Breast epithelium (tissue), 3 donors: Measurements from ENCODE around the gene CACNB2.

Source experiments
- POLR2A ChIP-seq: fragments of 450-650 bp; IDR thresholded peaks from one replicate; pipeline ENCODE4 v1.6.1; 2016; ENCODE audit warnings: antibody characterized with exemption, mild to moderate bottlenecking, moderate library complexity
- POLR2AphosphoS5 ChIP-seq, 3 donors: sonication (generic); formaldehyde crosslinking; IDR thresholded peaks; one replicate each; pipeline ENCODE4 v1.6.1; 2017; ENCODE audit warnings: antibody characterized with exemption in 3 of 3
- TF ChIP-seq, protein P1 (sequence below), 3 donors: fragments of 450-650 bp; IDR thresholded peaks; one replicate each; pipeline ENCODE4 v1.5.1; 2016 to 2017; ENCODE audit warnings: antibody characterized with exemption in 3 of 3, mild to moderate bottlenecking in 3 of 3, moderate library complexity in 3 of 3

DNA sequence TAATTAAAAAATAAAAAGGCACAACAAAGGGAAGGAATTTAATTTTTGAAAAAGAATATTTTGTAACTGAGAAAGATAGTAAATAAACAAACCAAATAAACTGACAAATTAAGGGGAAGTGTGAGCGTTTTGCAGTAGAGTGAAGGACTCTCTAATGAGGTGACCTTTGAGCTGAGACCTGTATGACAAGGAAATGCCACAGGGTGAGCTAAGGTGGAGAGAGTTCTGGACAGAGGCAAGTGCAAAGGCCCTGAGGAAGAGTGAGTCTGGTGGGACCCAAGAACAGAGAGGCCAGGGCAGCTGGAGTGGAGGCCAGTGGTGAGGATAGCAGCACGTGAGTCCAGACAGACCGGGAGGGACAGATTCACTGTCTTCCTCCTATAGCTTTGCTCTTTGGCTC, 179.4 kb downstream of the CACNB2 start:
- TF ChIP-seq, protein P1, sequence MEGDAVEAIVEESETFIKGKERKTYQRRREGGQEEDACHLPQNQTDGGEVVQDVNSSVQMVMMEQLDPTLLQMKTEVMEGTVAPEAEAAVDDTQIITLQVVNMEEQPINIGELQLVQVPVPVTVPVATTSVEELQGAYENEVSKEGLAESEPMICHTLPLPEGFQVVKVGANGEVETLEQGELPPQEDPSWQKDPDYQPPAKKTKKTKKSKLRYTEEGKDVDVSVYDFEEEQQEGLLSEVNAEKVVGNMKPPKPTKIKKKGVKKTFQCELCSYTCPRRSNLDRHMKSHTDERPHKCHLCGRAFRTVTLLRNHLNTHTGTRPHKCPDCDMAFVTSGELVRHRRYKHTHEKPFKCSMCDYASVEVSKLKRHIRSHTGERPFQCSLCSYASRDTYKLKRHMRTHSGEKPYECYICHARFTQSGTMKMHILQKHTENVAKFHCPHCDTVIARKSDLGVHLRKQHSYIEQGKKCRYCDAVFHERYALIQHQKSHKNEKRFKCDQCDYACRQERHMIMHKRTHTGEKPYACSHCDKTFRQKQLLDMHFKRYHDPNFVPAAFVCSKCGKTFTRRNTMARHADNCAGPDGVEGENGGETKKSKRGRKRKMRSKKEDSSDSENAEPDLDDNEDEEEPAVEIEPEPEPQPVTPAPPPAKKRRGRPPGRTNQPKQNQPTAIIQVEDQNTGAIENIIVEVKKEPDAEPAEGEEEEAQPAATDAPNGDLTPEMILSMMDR (IDR thresholded peaks at IDR 0.05), result no peak
- TF ChIP-seq POLR2AphosphoS5 (IDR thresholded peaks at IDR 0.05) (no peak), POLR2A (no peak)
